ENCODE results near the gene PCDH9. TPM values are rescaled to one million over a fixed set of nuclear protein-coding genes. Genes with fewer than 3 reads are reported as not detected.

The PCDH9 gene
- total and polyA plus RNA-seq, 10 of the 15 experiments (the other 5 are each of a cell fraction or from before 2014, with no cell fraction given), result 0.02 to 2.3 (median 0.05) TPM; not detected in 1

DNA sequence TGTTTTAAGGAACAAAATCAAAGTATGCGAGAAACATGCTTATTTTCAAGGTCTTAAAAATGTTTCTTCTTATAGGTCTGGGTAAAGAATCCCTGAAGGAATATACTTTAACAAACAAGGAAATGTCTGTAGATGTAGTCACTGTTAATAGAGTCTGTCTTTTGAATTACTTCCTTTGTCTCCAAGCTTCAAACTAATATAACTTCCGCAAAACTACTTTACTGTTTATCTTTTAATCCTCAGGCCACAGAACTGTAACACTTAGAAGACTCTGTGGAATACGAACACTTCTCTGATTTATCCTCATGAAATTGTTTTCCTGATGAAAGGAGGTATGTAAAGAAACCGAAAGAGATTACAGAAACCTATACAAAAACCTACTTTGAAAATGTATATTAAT lies 316.0 kb downstream of the PCDH9 start:
- no peaks in the 10 kb centered on the region for H3K79me2 ChIP-seq (ENCODE audit: control insufficient read depth, insufficient read depth, low read length)
- H3K36me3 ChIP-seq (ENCODE audit: control insufficient read depth in 2 of 2, insufficient read depth in 2 of 2, low read length in 1 of 2), result no peaks in the 10 kb centered on the region
- H4K20me1 ChIP-seq (ENCODE audit: control insufficient read depth, insufficient read depth), result no peaks in the 10 kb centered on the region
- no peak overlapping the region for H3K4me2 ChIP-seq (ENCODE audit: control insufficient read depth, insufficient read depth)
- no peaks in the 10 kb centered on the region for H3K27me3 ChIP-seq (replicated peaks in 1 of 2; ENCODE audit: control insufficient read depth in 2 of 2, insufficient read depth in 2 of 2, low read length in 1 of 2)
- H3K27ac ChIP-seq (ENCODE audit: control insufficient read depth, insufficient read depth), result no peak overlapping the region
- in situ Hi-C loops (cut with MboI), result no loop called here
- DNase-seq (ENCODE audit: low read depth, low spot score), result no peak
- RAD21 ChIA-PET (ENCODE audit: unreplicated experiment), result no interaction called here
- no peak overlapping the region for H3K9ac ChIP-seq (ENCODE audit: control insufficient read depth, insufficient read depth, low read length)
- SMC1A ChIA-PET (ENCODE audit: uncharacterized antibody, unreplicated experiment), result no interaction called here
- WGBS (ENCODE audit: insufficient coverage, insufficient replicate concordance, low lambda C conversion rate, missing lambda C conversion rate), result 18% methylated on average over 4 of the region's 4 CpGs
- FAIRE-seq, result no peak
- POLR2A ChIA-PET, result no interaction called here
- TF ChIP-seq SP1 (IDR thresholded peaks at IDR 0.05; ENCODE audit: low read depth, low read length) (no peak), CHD2 (IDR thresholded peaks at IDR 0.05; ENCODE audit: borderline replicate concordance, low read depth, low read length) (no peak), SMAD1 (IDR thresholded peaks at IDR 0.05; ENCODE audit: low read depth, partially characterized antibody) (no peak), RCOR1 (conservative IDR thresholded peaks at IDR 0.05; ENCODE audit: low read depth, low read length) (no peak), STAT3 (IDR thresholded peaks at IDR 0.05; ENCODE audit: low read depth, low read length) (no peak)
- H3K4me3 ChIP-seq, result no peak overlapping the region
- no peaks in the 10 kb centered on the region for H3K9me3 ChIP-seq (replicated peaks; ENCODE audit: control insufficient read depth, insufficient read depth, low read length)
- CTCF ChIA-PET, result no interaction called here
- no peak overlapping the region for H2AFZ ChIP-seq (ENCODE audit: control insufficient read depth, low read depth, low read length)
- no TSS peak for BruUV-seq (replicated peaks)
- intact Hi-C loops (cut with micrococcal nuclease; ENCODE audit: unreplicated experiment), result no loop called here
- no peak for ATAC-seq
- no peaks in the 10 kb centered on the region for H3K4me1 ChIP-seq (ENCODE audit: control insufficient read depth, insufficient read depth, low read length)

DNA sequence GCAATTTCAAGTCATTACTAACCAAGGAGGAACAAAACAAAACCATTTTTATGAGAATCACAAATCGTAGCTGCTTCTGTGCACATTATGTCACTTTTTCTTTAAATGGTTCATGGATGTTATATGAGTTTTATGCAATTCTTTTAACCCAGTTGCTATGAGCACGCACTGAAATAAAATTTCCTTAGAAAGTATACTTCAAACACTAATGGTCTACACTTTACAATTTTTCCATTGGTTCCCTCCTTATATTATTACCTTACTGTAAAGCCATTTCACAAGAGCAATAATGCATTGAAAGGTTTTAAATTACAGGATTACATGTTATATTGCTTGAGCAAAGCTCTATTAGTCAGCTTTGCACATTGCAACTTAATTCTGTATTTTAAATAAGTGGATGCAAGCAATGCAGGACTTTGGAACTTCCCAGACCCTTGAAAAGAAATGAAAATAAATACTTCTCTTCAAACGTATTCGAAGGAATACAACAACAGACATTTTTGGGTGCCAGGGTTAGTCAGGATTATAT lies 318.7 kb downstream of the PCDH9 start:
- Histone ChIP-seq H3K4me2 (ENCODE audit: control insufficient read depth, insufficient read depth) (no peak overlapping the region), H3K79me2 (ENCODE audit: control insufficient read depth, insufficient read depth, low read length) (no peaks in the 10 kb centered on the region), H3K9me3 (replicated peaks; ENCODE audit: control insufficient read depth, insufficient read depth, low read length) (no peaks in the 10 kb centered on the region), H2AFZ (ENCODE audit: control insufficient read depth, low read depth, low read length) (no peak overlapping the region), H3K9ac (ENCODE audit: control insufficient read depth, insufficient read depth, low read length) (no peak overlapping the region), H3K4me1 (ENCODE audit: control insufficient read depth, insufficient read depth, low read length) (no peaks in the 10 kb centered on the region), H3K36me3 (ENCODE audit: control insufficient read depth in 2 of 2, insufficient read depth in 2 of 2, low read length in 1 of 2) (no peaks in the 10 kb centered on the region), H3K27me3 (replicated peaks in 1 of 2; ENCODE audit: control insufficient read depth in 2 of 2, insufficient read depth in 2 of 2, low read length in 1 of 2) (no peaks in the 10 kb centered on the region), H4K20me1 (ENCODE audit: control insufficient read depth, insufficient read depth) (no peaks in the 10 kb centered on the region), H3K27ac (ENCODE audit: control insufficient read depth, insufficient read depth) (no peak overlapping the region), H3K4me3 (no peak overlapping the region)
- CTCF ChIA-PET, result no interaction called here
- BruUV-seq (replicated peaks), result no TSS peak
- FAIRE-seq, result no peak
- SMC1A ChIA-PET (ENCODE audit: uncharacterized antibody, unreplicated experiment), result no interaction called here
- WGBS (ENCODE audit: insufficient coverage, insufficient replicate concordance, low lambda C conversion rate, missing lambda C conversion rate), result 24% methylated on average over 4 of the region's 4 CpGs
- POLR2A ChIA-PET, result no interaction called here
- no peak for ATAC-seq
- RAD21 ChIA-PET (ENCODE audit: unreplicated experiment), result no interaction called here
- intact Hi-C loops (cut with micrococcal nuclease; ENCODE audit: unreplicated experiment) (no loop called here), in situ Hi-C loops (cut with MboI) (no loop called here)
- no peak for DNase-seq (ENCODE audit: low read depth, low spot score)
- TF ChIP-seq EZH2 (IDR thresholded peaks at IDR 0.05; ENCODE audit: borderline replicate concordance, control insufficient read depth, low read depth, low read length) (no peak), CHD1 (IDR thresholded peaks at IDR 0.05; ENCODE audit: low read depth, low read length) (no peak), SREBF1 (IDR thresholded peaks at IDR 0.05; ENCODE audit: low read length) (no peak), SIX5 (IDR thresholded peaks at IDR 0.05; ENCODE audit: low read depth, low read length, severe bottlenecking) (no peak), SMC3 (IDR thresholded peaks at IDR 0.05; ENCODE audit: borderline replicate concordance, low read length) (no peak), MLLT1 (IDR thresholded peaks at IDR 0.05) (no peak)
- TF ChIP-seq, protein P1, sequence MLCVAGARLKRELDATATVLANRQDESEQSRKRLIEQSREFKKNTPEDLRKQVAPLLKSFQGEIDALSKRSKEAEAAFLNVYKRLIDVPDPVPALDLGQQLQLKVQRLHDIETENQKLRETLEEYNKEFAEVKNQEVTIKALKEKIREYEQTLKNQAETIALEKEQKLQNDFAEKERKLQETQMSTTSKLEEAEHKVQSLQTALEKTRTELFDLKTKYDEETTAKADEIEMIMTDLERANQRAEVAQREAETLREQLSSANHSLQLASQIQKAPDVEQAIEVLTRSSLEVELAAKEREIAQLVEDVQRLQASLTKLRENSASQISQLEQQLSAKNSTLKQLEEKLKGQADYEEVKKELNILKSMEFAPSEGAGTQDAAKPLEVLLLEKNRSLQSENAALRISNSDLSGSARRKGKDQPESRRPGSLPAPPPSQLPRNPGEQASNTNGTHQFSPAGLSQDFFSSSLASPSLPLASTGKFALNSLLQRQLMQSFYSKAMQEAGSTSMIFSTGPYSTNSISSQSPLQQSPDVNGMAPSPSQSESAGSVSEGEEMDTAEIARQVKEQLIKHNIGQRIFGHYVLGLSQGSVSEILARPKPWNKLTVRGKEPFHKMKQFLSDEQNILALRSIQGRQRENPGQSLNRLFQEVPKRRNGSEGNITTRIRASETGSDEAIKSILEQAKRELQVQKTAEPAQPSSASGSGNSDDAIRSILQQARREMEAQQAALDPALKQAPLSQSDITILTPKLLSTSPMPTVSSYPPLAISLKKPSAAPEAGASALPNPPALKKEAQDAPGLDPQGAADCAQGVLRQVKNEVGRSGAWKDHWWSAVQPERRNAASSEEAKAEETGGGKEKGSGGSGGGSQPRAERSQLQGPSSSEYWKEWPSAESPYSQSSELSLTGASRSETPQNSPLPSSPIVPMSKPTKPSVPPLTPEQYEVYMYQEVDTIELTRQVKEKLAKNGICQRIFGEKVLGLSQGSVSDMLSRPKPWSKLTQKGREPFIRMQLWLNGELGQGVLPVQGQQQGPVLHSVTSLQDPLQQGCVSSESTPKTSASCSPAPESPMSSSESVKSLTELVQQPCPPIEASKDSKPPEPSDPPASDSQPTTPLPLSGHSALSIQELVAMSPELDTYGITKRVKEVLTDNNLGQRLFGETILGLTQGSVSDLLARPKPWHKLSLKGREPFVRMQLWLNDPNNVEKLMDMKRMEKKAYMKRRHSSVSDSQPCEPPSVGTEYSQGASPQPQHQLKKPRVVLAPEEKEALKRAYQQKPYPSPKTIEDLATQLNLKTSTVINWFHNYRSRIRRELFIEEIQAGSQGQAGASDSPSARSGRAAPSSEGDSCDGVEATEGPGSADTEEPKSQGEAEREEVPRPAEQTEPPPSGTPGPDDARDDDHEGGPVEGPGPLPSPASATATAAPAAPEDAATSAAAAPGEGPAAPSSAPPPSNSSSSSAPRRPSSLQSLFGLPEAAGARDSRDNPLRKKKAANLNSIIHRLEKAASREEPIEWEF (IDR thresholded peaks at IDR 0.05; ENCODE audit: insufficient replicate concordance, low read depth, low read length), result no peak
